GM23338 (cell line): Measurements from ENCODE around the gene ALCAM. TPM values are rescaled to one million over a fixed set of nuclear protein-coding genes. Genes with fewer than 3 reads are reported as not detected.

ENCODE experiments used
- ATAC-seq: fragments of 200-7000 bp; cut with Tn5 transposase; 3 replicates; pipeline ENCODE4 v1.9.1; 2020
- DNase-seq: peaks from one replicate; pipeline ENCODE4 v3.0.0-alpha.2; 2015; ENCODE audit warnings: low spot score
- H2AFZ ChIP-seq: fragments of 200-600 bp; sonication (generic); 2 replicates; pipeline ENCODE4 v1.8.0; 2016; ENCODE audit warnings: antibody characterized with exemption, mild to moderate bottlenecking, moderate library complexity
- H3F3A ChIP-seq: fragments of 200-600 bp; sonication (generic); replicated peaks from 2 replicates; pipeline ENCODE4 v1.8.0; 2017; ENCODE audit warnings: antibody characterized with exemption, mixed run types, low read depth
- H3K27ac ChIP-seq: fragments of 200-600 bp; sonication (generic); 2 replicates; pipeline ENCODE4 v1.6.1; 2016; ENCODE audit warnings: low read depth
- H3K27me3 ChIP-seq: fragments of 200-600 bp; sonication (generic); 2 replicates; pipeline ENCODE4 v1.8.0; 2016; ENCODE audit warnings: mild to moderate bottlenecking, mixed run types, moderate library complexity; ENCODE audit not compliant: insufficient read depth
- H3K36me3 ChIP-seq: fragments of 200-600 bp; sonication (generic); 2 replicates; pipeline ENCODE4 v1.8.0; 2016; ENCODE audit warnings: mild to moderate bottlenecking; ENCODE audit not compliant: insufficient read depth
- H3K4me1 ChIP-seq: fragments of 200-600 bp; sonication (generic); 2 replicates; pipeline ENCODE4 v1.8.0; 2016; ENCODE audit warnings: mild to moderate bottlenecking, moderate library complexity; ENCODE audit not compliant: insufficient read depth
- H3K4me2 ChIP-seq: fragments of 200-600 bp; sonication (generic); 2 replicates; pipeline ENCODE4 v1.7.1; 2017; ENCODE audit warnings: mixed run types
- H3K4me3 ChIP-seq: fragments of 200-600 bp; sonication (generic); 2 replicates; pipeline ENCODE4 v1.6.1; 2016; ENCODE audit warnings: mixed run types
- H3K79me2 ChIP-seq: fragments of 200-600 bp; sonication (generic); replicated peaks from 2 replicates; pipeline ENCODE4 v1.8.0; 2017; ENCODE audit warnings: mild to moderate bottlenecking; ENCODE audit not compliant: insufficient read depth
- H3K9me2 ChIP-seq: fragments of 200-600 bp; sonication (generic); 2 replicates; pipeline ENCODE4 v1.8.0; 2017; ENCODE audit not compliant: insufficient read depth
- H4K20me1 ChIP-seq: fragments of 200-600 bp; sonication (generic); replicated peaks from 2 replicates; pipeline ENCODE4 v1.8.0; 2017; ENCODE audit warnings: mild to moderate bottlenecking; ENCODE audit not compliant: insufficient read depth
- H3K27ac Mint-ChIP-seq: 2 replicates; pipeline ENCODE4 v1.8.0; 2020; ENCODE audit warnings: inconsistent platforms, mild to moderate bottlenecking, moderate library complexity, mixed read lengths
- H3K27me3 Mint-ChIP-seq: 3 replicates; pipeline ENCODE4 v1.8.0; 2022; ENCODE audit warnings: low read depth, mild to moderate bottlenecking, moderate library complexity, mixed read lengths, inconsistent platforms; ENCODE audit not compliant: insufficient read depth, poor library complexity
- H3K36me3 Mint-ChIP-seq: 3 replicates; pipeline ENCODE4 v1.8.0; 2021; ENCODE audit warnings: low read depth, mild to moderate bottlenecking, inconsistent platforms, moderate library complexity, mixed read lengths
- H3K4me1 Mint-ChIP-seq: 3 replicates; pipeline ENCODE4 v1.8.0; 2020; ENCODE audit warnings: mild to moderate bottlenecking, inconsistent platforms, mixed read lengths
- H3K4me3 Mint-ChIP-seq: 3 replicates; pipeline ENCODE4 v1.8.0; 2021; ENCODE audit warnings: moderate library complexity, mild to moderate bottlenecking, inconsistent platforms, mixed read lengths
- H3K9me3 Mint-ChIP-seq: 3 replicates; pipeline ENCODE4 v1.8.0; 2020; ENCODE audit warnings: moderate library complexity, mild to moderate bottlenecking, inconsistent platforms, mixed read lengths
- CTCF ChIP-seq, 2 experiments: fragments of 200-600 bp in 1 of 2; sonication (generic) in 1 of 2; conservative IDR thresholded peaks; 2 replicates each; pipeline versions ENCODE4 v1.5.1 to v1.6.1; 2016 to 2017; ENCODE audit warnings: antibody characterized with exemption in 2 of 2, low read depth in 2 of 2, mild to moderate bottlenecking in 2 of 2, moderate library complexity in 1 of 2
- EZH2phosphoT487 ChIP-seq: fragments of 200-600 bp; sonication (generic); IDR thresholded peaks from one replicate; pipeline ENCODE4 v1.8.1; 2018; ENCODE audit warnings: antibody characterized with exemption; ENCODE audit not compliant: unreplicated experiment
- REST ChIP-seq: IDR thresholded peaks from one replicate; pipeline ENCODE4 v1.6.1; 2018; ENCODE audit warnings: antibody characterized with exemption; ENCODE audit not compliant: unreplicated experiment
- ZNF114 ChIP-seq: fragments of 250-450 bp; sonication (Bioruptor Pico); IDR thresholded peaks from 2 replicates; pipeline ENCODE4 v1.5.0; 2020; ENCODE audit warnings: mild to moderate bottlenecking, moderate library complexity
- ZNF331 ChIP-seq: fragments of 250-450 bp; sonication (Bioruptor Pico); IDR thresholded peaks from 2 replicates; pipeline ENCODE4 v1.5.0; 2020; ENCODE audit warnings: low read depth, mild to moderate bottlenecking, moderate library complexity
- polyA plus RNA-seq: library from polyadenylated mRNA; unstranded; fragments of >200 nt; fragmentation: Nextera tagmentation; extraction: Ambion mirVana; gene quantifications from 2 replicates; pipeline ENCODE4 v1.2.1, GENCODE V29; 2016
- total RNA-seq: library from RNA; depleted of rRNA; stranded (reverse); fragments of >200 nt; shearing (Covaris generic); gene quantifications from 2 replicates; pipeline ENCODE4 v1.2.3, GENCODE V29; 2014
- TF ChIP-seq, protein P1 (sequence below): IDR thresholded peaks from 2 replicates; pipeline ENCODE4 v1.6.1; 2016; ENCODE audit warnings: antibody characterized with exemption
- TF ChIP-seq, protein P2 (sequence below): fragments of 250-450 bp; sonication (Bioruptor Pico); IDR thresholded peaks from 2 replicates; pipeline ENCODE4 v1.5.0; 2020; ENCODE audit warnings: mild to moderate bottlenecking, moderate library complexity

The ALCAM gene
- total and polyA plus RNA-seq, 2 experiments from 2014 or later, result 11.3 to 36.0 TPM

GRCh38 chr3:105584003-105584790 lies 217.5 kb downstream of the ALCAM start:
- H3K4me1 Mint-ChIP-seq, result no peaks in the 10 kb centered on the region
- TF ChIP-seq EZH2phosphoT487 (no peak), CTCF (conservative IDR thresholded peaks at IDR 0.05; ENCODE audit: low read depth in 2 of 2) (no peak), ZNF114 (no peak), REST (no peak), ZNF331 (no peak)
- TF ChIP-seq, protein P1, sequence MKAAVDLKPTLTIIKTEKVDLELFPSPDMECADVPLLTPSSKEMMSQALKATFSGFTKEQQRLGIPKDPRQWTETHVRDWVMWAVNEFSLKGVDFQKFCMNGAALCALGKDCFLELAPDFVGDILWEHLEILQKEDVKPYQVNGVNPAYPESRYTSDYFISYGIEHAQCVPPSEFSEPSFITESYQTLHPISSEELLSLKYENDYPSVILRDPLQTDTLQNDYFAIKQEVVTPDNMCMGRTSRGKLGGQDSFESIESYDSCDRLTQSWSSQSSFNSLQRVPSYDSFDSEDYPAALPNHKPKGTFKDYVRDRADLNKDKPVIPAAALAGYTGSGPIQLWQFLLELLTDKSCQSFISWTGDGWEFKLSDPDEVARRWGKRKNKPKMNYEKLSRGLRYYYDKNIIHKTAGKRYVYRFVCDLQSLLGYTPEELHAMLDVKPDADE, result no peak
- TF ChIP-seq, protein P2, sequence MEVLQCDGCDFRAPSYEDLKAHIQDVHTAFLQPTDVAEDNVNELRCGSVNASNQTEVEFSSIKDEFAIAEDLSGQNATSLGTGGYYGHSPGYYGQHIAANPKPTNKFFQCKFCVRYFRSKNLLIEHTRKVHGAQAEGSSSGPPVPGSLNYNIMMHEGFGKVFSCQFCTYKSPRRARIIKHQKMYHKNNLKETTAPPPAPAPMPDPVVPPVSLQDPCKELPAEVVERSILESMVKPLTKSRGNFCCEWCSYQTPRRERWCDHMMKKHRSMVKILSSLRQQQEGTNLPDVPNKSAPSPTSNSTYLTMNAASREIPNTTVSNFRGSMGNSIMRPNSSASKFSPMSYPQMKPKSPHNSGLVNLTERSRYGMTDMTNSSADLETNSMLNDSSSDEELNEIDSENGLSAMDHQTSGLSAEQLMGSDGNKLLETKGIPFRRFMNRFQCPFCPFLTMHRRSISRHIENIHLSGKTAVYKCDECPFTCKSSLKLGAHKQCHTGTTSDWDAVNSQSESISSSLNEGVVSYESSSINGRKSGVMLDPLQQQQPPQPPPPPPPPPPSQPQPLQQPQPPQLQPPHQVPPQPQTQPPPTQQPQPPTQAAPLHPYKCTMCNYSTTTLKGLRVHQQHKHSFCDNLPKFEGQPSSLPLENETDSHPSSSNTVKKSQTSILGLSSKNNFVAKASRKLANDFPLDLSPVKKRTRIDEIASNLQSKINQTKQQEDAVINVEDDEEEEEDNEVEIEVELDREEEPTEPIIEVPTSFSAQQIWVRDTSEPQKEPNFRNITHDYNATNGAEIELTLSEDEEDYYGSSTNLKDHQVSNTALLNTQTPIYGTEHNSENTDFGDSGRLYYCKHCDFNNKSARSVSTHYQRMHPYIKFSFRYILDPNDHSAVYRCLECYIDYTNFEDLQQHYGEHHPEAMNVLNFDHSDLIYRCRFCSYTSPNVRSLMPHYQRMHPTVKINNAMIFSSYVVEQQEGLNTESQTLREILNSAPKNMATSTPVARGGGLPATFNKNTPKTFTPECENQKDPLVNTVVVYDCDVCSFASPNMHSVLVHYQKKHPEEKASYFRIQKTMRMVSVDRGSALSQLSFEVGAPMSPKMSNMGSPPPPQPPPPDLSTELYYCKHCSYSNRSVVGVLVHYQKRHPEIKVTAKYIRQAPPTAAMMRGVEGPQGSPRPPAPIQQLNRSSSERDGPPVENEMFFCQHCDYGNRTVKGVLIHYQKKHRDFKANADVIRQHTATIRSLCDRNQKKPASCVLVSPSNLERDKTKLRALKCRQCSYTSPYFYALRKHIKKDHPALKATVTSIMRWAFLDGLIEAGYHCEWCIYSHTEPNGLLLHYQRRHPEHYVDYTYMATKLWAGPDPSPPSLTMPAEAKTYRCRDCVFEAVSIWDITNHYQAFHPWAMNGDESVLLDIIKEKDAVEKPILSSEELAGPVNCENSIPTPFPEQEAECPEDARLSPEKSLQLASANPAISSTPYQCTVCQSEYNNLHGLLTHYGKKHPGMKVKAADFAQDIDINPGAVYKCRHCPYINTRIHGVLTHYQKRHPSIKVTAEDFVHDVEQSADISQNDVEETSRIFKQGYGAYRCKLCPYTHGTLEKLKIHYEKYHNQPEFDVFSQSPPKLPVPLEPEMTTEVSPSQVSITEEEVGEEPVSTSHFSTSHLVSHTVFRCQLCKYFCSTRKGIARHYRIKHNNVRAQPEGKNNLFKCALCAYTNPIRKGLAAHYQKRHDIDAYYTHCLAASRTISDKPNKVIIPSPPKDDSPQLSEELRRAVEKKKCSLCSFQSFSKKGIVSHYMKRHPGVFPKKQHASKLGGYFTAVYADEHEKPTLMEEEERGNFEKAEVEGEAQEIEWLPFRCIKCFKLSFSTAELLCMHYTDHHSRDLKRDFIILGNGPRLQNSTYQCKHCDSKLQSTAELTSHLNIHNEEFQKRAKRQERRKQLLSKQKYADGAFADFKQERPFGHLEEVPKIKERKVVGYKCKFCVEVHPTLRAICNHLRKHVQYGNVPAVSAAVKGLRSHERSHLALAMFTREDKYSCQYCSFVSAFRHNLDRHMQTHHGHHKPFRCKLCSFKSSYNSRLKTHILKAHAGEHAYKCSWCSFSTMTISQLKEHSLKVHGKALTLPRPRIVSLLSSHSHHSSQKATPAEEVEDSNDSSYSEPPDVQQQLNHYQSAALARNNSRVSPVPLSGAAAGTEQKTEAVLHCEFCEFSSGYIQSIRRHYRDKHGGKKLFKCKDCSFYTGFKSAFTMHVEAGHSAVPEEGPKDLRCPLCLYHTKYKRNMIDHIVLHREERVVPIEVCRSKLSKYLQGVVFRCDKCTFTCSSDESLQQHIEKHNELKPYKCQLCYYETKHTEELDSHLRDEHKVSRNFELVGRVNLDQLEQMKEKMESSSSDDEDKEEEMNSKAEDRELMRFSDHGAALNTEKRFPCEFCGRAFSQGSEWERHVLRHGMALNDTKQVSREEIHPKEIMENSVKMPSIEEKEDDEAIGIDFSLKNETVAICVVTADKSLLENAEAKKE, result no peak
- Histone ChIP-seq H3K4me1 (no peaks in the 10 kb centered on the region), H4K20me1 (no peaks in the 10 kb centered on the region), H3K36me3 (no peaks in the 10 kb centered on the region), H3F3A (no peaks in the 10 kb centered on the region), H3K9me2 (peaks cover 4% of the 10 kb centered on the region; the same call in 1 of the 2 replicates), H3K27me3 (no peaks in the 10 kb centered on the region), H3K4me3 (no peak overlapping the region), H3K79me2 (no peaks in the 10 kb centered on the region), H3K27ac (no peak overlapping the region), H2AFZ (no peak overlapping the region), H3K4me2 (no peak overlapping the region)
- H3K36me3 Mint-ChIP-seq, result peaks cover 10% of the 10 kb centered on the region; the same call in 2 of the 3 replicates
- no peak overlapping the region for H3K27ac Mint-ChIP-seq
- DNase-seq (peak; percentile 38), ATAC-seq (peak; percentile 55)
- H3K9me3 Mint-ChIP-seq, result peaks cover 6% of the 10 kb centered on the region; the same call in 1 of the 3 replicates
- H3K27me3 Mint-ChIP-seq, result peaks cover 2% of the 10 kb centered on the region
- no peak overlapping the region for H3K4me3 Mint-ChIP-seq
